HepG2 (cell line): ENCODE measurements around the gene CTCF. TPM values are rescaled to one million over a fixed set of nuclear protein-coding genes. Genes with fewer than 3 reads are reported as not detected.

ENCODE experiments used
- AHDC1 ChIP-seq: sonication (generic); formaldehyde crosslinking; IDR thresholded peaks from 2 replicates; pipeline ENCODE4 v1.5.1; 2020; ENCODE audit warnings: mild to moderate bottlenecking, missing genetic modification reagents, borderline replicate concordance
- CEBPZ ChIP-seq: IDR thresholded peaks from 2 replicates; pipeline ENCODE4 v1.6.1; 2012; ENCODE audit warnings: low read length, improper control_type of control experiment
- CTCF ChIP-seq: sonication (generic); formaldehyde crosslinking; IDR thresholded peaks from 2 replicates; pipeline ENCODE4 v1.5.0; 2020; ENCODE audit warnings: mild to moderate bottlenecking, missing genetic modification reagents, moderate library complexity
- E2F2 ChIP-seq: sonication (generic); formaldehyde crosslinking; IDR thresholded peaks from 2 replicates; pipeline ENCODE4 v1.4.0; 2020; ENCODE audit warnings: missing genetic modification reagents, borderline replicate concordance
- GPBP1L1 ChIP-seq: sonication (generic); formaldehyde crosslinking; IDR thresholded peaks from 2 replicates; pipeline ENCODE4 v1.5.0; 2020; ENCODE audit warnings: mild to moderate bottlenecking, missing genetic modification reagents
- HNF4A ChIP-seq: sonication (generic); formaldehyde crosslinking; IDR thresholded peaks from 2 replicates; pipeline ENCODE4 v1.4.0; 2020; ENCODE audit warnings: missing genetic modification reagents
- JDP2 ChIP-seq: sonication (generic); formaldehyde crosslinking; IDR thresholded peaks from 2 replicates; pipeline ENCODE4 v1.8.1; 2022; ENCODE audit warnings: missing genetic modification reagents, borderline replicate concordance
- NCOA2 ChIP-seq: sonication (generic); formaldehyde crosslinking; IDR thresholded peaks from 2 replicates; pipeline ENCODE4 v1.8.0; 2022; ENCODE audit warnings: inconsistent platforms
- SRF ChIP-seq: IDR thresholded peaks from 2 replicates; pipeline ENCODE4 v1.6.1; 2011; ENCODE audit warnings: mild to moderate bottlenecking, low read depth, low read length, moderate library complexity
- SRSF9 ChIP-seq: fragments of 200-400 bp; formaldehyde crosslinking; IDR thresholded peaks from 2 replicates; pipeline ENCODE4 v1.6.1; 2018; ENCODE audit warnings: borderline replicate concordance, mild to moderate bottlenecking, low read depth, low read length; ENCODE audit not compliant: insufficient read depth, poor library complexity, severe bottlenecking
- ZBTB25 ChIP-seq: IDR thresholded peaks from 2 replicates; pipeline ENCODE4 v1.6.1; 2018; ENCODE audit warnings: missing genetic modification reagents
- ZNF644 ChIP-seq: IDR thresholded peaks from 2 replicates; pipeline ENCODE4 v1.6.1; 2016; ENCODE audit warnings: low read depth
- ZNF7 ChIP-seq: IDR thresholded peaks from 2 replicates; pipeline ENCODE4 v1.6.1; 2016; ENCODE audit warnings: missing biosample characterization, missing genetic modification reagents
- polyA plus RNA-seq, 8 experiments: library from polyadenylated mRNA; depleted of rRNA in 3 of 8; stranded (reverse) in 7 of 8; unstranded in 1 of 8; fragments of >200 nt; fragmentation: Illumina TruSeq in 4 of 8; extraction: Trizol in 4 of 8; gene quantifications; 2 replicates each; pipeline versions ENCODE4 v1.2.1 to v1.2.3, GENCODE V29; 2011 to 2016; ENCODE audit warnings: low read depth in 4 of 8, missing spikeins in 1 of 8, mixed read lengths in 1 of 8; ENCODE audit not compliant: insufficient read depth in 1 of 8
- total RNA-seq, 5 experiments: library from RNA; depleted of rRNA; stranded (reverse); fragments of >200 nt; fragmentation: Illumina TruSeq; extraction: Trizol; gene quantifications; 2 replicates each; pipeline ENCODE4 v1.2.3, GENCODE V29; 2016; ENCODE audit warnings: low read depth in 1 of 5

CTCF gene
- total and polyA plus RNA-seq, 2 of the 13 experiments (the other 11 are each of a cell fraction or from before 2014, with no cell fraction given) = 19.5 to 37.5 TPM

- TF ChIP-seq AHDC1 (CRISPR knock-in tag) (no peak), ZBTB25 (CRISPR knock-in tag) (peak; percentile 97), JDP2 (CRISPR knock-in tag) (no peak), SRF (0 out of 2 replicates have a peak, but pooled peaks have one; percentile 40), ZNF7 (CRISPR knock-in tag) (no peak), CTCF (peak; percentile 13; the same call in 1 of the 2 replicates), E2F2 (CRISPR knock-in tag) (peak; percentile 66; the same call in 1 of the 2 replicates), SRSF9 (no peak), CEBPZ (no peak), GPBP1L1 (CRISPR knock-in tag) (no peak), HNF4A (no peak; the same call in 1 of the 2 replicates), NCOA2 (CRISPR knock-in tag) (no peak), ZNF644 (no peak)
Measured at GRCh38 chr16:67561824-67562525, 351 bp upstream of the CTCF start (continued).
